A673 (cell line): ENCODE results near the gene TMEM178A. TPM values are rescaled to one million over a fixed set of nuclear protein-coding genes. Genes with fewer than 3 reads are reported as not detected.

Experiments
- BruUV-seq: library from RNA; stranded (reverse); fragments of 400-500 nt; replicated peaks from 2 replicates; lab custom pipeline; 2021; lab: Mats Ljungman, UMichigan
- CTCF ChIA-PET: fragments of 300-600 bp; sonication (Branson Sonifier 250); formaldehyde crosslinking; loops from one replicate; lab custom pipeline; 2022; ENCODE audit warnings: antibody characterized with exemption; lab: Charles Lee
- POLR2A ChIA-PET: fragments of 300-600 bp; sonication (Branson Sonifier 250); formaldehyde crosslinking; loops from one replicate; lab custom pipeline; 2022; ENCODE audit warnings: antibody characterized with exemption; ENCODE audit not compliant: low non-redundant PET; lab: Charles Lee
- DNase-seq: peaks from one replicate; pipeline ENCODE4 v3.0.0-alpha.2; 2015; ENCODE audit warnings: low spot score
- H3K27ac ChIP-seq: fragments of 200-600 bp; sonication (generic); 2 replicates; pipeline ENCODE4 v1.5.1; 2016; ENCODE audit warnings: mixed run types, low read depth, mild to moderate bottlenecking, mixed read lengths, antibody characterized with exemption, low read length; ENCODE audit not compliant: poor library complexity, severe bottlenecking
- H3K27me3 ChIP-seq: fragments of 200-600 bp; sonication (generic); replicated peaks from 2 replicates; pipeline ENCODE4 v1.6.1; 2017; ENCODE audit warnings: mixed run types, low read depth, mild to moderate bottlenecking, mixed read lengths, antibody characterized with exemption, low read length; ENCODE audit not compliant: insufficient read depth, poor library complexity
- H3K36me3 ChIP-seq: fragments of 200-600 bp; sonication (generic); 2 replicates; pipeline ENCODE4 v1.6.1; 2016; ENCODE audit warnings: mixed run types, mild to moderate bottlenecking, mixed read lengths, antibody characterized with exemption, low read length; ENCODE audit not compliant: insufficient read depth, poor library complexity, severe bottlenecking
- H3K4me1 ChIP-seq: fragments of 200-600 bp; sonication (generic); 2 replicates; pipeline ENCODE4 v1.6.1; 2017; ENCODE audit warnings: mixed run types, mild to moderate bottlenecking, mixed read lengths, antibody characterized with exemption, low read length; ENCODE audit not compliant: insufficient read depth, poor library complexity, severe bottlenecking
- H3K4me3 ChIP-seq: fragments of 200-600 bp; sonication (generic); 2 replicates; pipeline ENCODE4 v1.5.1; 2016; ENCODE audit warnings: low read depth, mixed run types, mild to moderate bottlenecking, mixed read lengths, low read length; ENCODE audit not compliant: poor library complexity, severe bottlenecking
- H3K9me3 ChIP-seq: fragments of 200-600 bp; sonication (generic); 2 replicates; pipeline ENCODE4 v1.6.1; 2016; ENCODE audit warnings: mixed run types, low read depth, mild to moderate bottlenecking, mixed read lengths, antibody characterized with exemption, low read length; ENCODE audit not compliant: poor library complexity, severe bottlenecking
- EZH2 ChIP-seq: fragments of 200-600 bp; sonication (generic); IDR thresholded peaks from 2 replicates; pipeline ENCODE4 v1.6.1; 2017; ENCODE audit warnings: borderline replicate concordance, low read depth, mild to moderate bottlenecking, mixed read lengths, antibody characterized with exemption, low read length; ENCODE audit not compliant: poor library complexity, severe bottlenecking
- intact Hi-C: fragments of 100-400 bp; cut with micrococcal nuclease; formaldehyde crosslinking; loops from one replicate; pipeline ENCODE4 v1.10.0; 2022; ENCODE audit not compliant: unreplicated experiment
- total RNA-seq: library from RNA; stranded (reverse); gene quantifications from 2 replicates; pipeline ENCODE4 v1.2.3, GENCODE V29; 2021
- TF ChIP-seq, protein P1 (sequence below): fragments of 300-800, 200-600 bp; sonication (generic); conservative IDR thresholded peaks from 2 replicates; pipeline ENCODE4 v1.5.1; 2017; ENCODE audit warnings: low read depth, mild to moderate bottlenecking, antibody characterized with exemption, low read length, moderate library complexity, mixed read lengths

Gene TMEM178A
- total RNA-seq, 1 experiment from 2014 or later = 0.21 TPM

DNA sequence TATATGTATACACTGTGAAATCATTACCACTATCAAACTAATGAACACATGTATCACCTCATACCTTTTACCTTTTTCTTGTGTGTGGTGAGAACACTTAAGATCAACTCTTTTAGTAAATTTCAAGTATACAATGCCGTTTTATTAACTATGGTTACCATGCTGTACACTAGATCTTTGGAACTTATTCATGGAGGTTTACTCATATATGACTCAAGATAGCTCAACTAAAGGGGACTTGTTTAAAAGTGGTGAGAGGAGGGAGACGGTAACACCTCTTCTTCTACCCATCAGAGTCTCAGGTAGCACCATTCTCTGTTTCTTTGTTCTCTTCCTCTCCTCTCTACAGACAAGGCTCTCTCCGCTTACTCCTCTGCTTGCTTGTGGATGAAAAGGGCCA, 36.1 kb upstream of the TMEM178A start:
- H3K27ac ChIP-seq = no peak overlapping the region
- no peaks in the 10 kb centered on the region for H3K36me3 ChIP-seq
- intact Hi-C loops = no loop called here
- CTCF ChIA-PET = interaction anchor here (0.8 kb wide), 1 partner anchor 101 kb away, joined by 3 read pairs; no protein-coding TSS in a partner anchor
- TF ChIP-seq, protein P1, sequence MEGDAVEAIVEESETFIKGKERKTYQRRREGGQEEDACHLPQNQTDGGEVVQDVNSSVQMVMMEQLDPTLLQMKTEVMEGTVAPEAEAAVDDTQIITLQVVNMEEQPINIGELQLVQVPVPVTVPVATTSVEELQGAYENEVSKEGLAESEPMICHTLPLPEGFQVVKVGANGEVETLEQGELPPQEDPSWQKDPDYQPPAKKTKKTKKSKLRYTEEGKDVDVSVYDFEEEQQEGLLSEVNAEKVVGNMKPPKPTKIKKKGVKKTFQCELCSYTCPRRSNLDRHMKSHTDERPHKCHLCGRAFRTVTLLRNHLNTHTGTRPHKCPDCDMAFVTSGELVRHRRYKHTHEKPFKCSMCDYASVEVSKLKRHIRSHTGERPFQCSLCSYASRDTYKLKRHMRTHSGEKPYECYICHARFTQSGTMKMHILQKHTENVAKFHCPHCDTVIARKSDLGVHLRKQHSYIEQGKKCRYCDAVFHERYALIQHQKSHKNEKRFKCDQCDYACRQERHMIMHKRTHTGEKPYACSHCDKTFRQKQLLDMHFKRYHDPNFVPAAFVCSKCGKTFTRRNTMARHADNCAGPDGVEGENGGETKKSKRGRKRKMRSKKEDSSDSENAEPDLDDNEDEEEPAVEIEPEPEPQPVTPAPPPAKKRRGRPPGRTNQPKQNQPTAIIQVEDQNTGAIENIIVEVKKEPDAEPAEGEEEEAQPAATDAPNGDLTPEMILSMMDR = no peak
- TF ChIP-seq EZH2 = no peak
- H3K4me1 ChIP-seq = no peaks in the 10 kb centered on the region
- H3K4me3 ChIP-seq = no peak overlapping the region
- BruUV-seq = no TSS peak
- H3K27me3 ChIP-seq = no peaks in the 10 kb centered on the region
- POLR2A ChIA-PET = no interaction called here
- H3K9me3 ChIP-seq = no peaks in the 10 kb centered on the region
- DNase-seq = no peak

DNA sequence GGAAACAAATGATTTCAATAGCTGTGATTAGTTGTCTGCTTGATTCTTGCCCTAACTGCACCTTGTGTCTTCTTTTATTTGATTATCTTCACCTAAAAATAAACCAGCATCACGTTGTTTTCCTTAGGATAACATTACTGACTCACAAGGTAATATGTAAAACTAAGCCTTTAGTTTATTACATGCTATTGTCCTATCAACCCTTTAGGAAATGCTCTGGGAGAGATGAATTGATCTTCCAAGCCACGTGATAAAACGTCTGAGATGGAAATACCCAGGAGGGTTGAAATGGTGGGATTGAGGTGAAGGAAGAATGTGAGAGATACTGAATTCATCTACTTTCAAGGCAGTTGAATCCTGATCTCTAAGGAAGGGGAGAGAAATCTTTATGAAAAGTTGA, 34.5 kb upstream of the TMEM178A start:
- Histone ChIP-seq H3K27ac (no peak overlapping the region), H3K36me3 (no peaks in the 10 kb centered on the region), H3K27me3 (no peaks in the 10 kb centered on the region), H3K9me3 (no peaks in the 10 kb centered on the region), H3K4me3 (no peak overlapping the region), H3K4me1 (no peaks in the 10 kb centered on the region)
- TF ChIP-seq, protein P1 = no peak
- TF ChIP-seq EZH2 = no peak
- ChIA-PET POLR2A (no interaction called here), CTCF (no interaction called here)
- no peak for DNase-seq
- BruUV-seq = no TSS peak
- intact Hi-C loops = no loop called here

DNA sequence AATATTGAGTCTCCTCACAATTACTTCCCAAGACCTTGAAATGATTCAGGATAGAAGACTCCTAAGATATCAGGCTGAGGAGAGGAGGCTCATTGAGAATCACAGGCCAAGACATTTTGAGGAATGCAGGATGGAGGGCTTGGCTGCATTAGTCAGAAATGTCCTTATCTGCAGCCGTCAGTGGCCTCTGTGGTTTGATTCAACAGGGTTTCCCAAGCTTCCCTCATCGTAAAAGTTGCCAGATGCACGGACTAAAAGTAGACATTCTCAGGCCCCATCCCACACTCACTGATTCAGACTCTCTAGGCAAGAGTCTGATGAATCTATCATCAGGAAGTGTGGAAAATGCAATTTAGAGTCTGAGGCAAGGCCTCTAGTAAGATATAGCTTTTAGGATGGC, 34.0 kb upstream of the TMEM178A start:
- TF ChIP-seq, protein P1 = no peak
- TF ChIP-seq EZH2 = no peak
- H3K27me3 ChIP-seq = no peaks in the 10 kb centered on the region
- CTCF ChIA-PET = no interaction called here
- no peaks in the 10 kb centered on the region for H3K36me3 ChIP-seq
- intact Hi-C loops = no loop called here
- no TSS peak for BruUV-seq
- no peak overlapping the region for H3K4me3 ChIP-seq
- no peaks in the 10 kb centered on the region for H3K9me3 ChIP-seq
- POLR2A ChIA-PET = no interaction called here
- no peaks in the 10 kb centered on the region for H3K4me1 ChIP-seq
- no peak overlapping the region for H3K27ac ChIP-seq
- no peak for DNase-seq
